NCI-H1436 (cell line): ENCODE data around the gene OR2M7.
"Not testable (repeated sequence)": the region's sequence is repeated elsewhere in the genome, so short reads cannot be mapped to it uniquely, and the experiment has no call there.

Experiments
- DNase-seq: peaks from one replicate; lab custom pipeline; 2025; lab: John Stamatoyannopoulos, UW

The OR2M7 gene

DNA sequence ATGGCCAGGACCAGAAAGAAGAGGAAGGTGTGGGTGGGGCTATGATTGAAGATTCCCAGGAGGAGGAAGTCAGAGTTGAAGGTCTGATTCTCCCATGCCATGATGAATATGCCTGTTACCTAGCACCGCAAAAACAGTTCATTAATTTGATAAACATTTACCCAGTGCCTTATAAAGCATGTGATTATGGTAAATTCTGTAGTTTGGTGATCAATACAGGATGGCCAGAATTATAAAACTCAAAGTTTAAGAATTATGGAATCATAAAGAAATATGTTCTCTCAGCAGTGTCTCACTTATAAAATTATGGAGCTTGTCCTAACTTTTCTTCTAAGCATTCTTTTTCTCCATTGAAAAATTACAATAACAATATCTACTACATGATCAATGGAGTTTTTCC is at the start of gene OR2M7:
TSS of gene OR2M7 (minus strand) at position 101 of the 400 bp plus-strand sequence. CDS start at position 101, 0 bp downstream.
- no peak for DNase-seq

GRCh38 chr1:248373761-248374160 is 49.4 kb upstream of the OR2M7 start:
- no peak for DNase-seq

GRCh38 chr1:248372394-248372793 is 48.0 kb upstream of the OR2M7 start:
- no peak for DNase-seq

DNA sequence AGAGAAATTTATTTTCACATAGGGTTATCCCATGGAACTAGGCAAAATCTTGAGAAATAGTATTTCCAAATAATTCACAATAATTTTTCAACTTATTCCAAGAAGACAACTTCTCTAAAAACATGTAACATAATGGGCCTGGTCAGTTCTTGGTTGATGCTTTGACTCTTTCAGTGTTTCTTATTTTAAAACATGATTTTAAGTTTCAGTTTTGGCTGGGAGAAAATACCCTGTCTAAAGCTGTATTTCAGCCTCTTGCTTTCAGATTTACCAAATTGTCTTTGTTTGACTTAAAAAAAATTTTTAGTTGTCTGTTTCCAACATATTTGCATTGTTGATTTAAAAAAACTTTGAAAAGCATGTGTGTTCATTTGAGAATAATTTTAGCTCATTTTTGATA is 42.2 kb upstream of the OR2M7 start:
- no peak for DNase-seq

DNA sequence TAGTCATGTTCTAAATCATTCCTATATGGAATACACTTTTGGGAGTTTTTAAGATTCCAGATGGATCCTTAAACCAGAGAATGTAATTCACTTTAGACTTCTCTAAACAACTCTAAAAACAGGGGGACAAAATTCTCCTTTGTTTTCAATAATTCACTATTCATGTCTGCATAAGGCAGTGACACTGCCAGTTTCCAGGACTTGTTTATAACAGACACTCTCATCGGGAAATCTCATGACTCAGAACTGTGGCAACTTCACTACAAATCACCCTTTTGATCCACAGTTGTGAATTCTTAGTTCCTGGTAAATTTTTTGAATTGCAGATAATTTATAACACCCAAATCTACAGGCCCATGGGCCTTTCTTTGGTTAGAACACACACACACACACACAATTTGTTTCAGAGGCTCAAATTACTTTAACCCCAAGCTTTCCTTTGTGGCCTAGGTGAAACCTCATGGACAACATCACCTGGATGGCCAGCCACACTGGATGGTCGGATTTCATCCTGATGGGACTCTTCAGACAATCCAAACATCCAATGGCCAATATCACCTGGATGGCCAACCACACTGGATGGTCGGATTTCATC is 36.9 kb upstream of the OR2M7 start, which contains the start of gene OR2T4:
TSS of gene OR2T4 (plus strand) at position 545 of the 595 bp plus-strand sequence. CDS start at position 545, 0 bp downstream.
- DNase-seq = no peak

- DNase-seq = no peak
These were observed 35.0 kb upstream of the OR2M7 start for GRCh38 chr1:248359415-248359814.

GRCh38 chr1:248348475-248348874 is 24.1 kb upstream of the OR2M7 start, which contains the start of gene OR14C36:
Gene OR14C36 (plus strand): TSS chr1:248348775. CDS start chr1:248348775, 0 bp downstream.
- no peak for DNase-seq

DNA sequence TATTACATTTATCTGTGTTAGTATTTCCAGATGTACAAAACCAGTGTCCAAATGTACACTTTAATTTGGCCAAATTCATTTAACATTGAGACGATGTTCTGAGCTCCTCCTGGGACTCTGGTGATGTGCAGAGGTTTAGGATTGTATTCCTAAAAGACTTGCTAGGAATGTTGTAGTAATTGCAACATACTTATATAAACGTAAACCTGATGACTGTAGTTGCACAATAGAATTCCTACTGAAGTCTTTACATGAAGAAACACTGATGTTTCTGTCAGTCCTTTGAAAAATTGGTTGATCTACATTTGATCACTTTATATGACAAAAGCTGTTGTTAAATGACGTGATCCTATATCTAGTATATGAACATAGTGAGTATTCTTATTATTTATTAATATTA is 19.1 kb upstream of the OR2M7 start:
- DNase-seq = no peak

DNA sequence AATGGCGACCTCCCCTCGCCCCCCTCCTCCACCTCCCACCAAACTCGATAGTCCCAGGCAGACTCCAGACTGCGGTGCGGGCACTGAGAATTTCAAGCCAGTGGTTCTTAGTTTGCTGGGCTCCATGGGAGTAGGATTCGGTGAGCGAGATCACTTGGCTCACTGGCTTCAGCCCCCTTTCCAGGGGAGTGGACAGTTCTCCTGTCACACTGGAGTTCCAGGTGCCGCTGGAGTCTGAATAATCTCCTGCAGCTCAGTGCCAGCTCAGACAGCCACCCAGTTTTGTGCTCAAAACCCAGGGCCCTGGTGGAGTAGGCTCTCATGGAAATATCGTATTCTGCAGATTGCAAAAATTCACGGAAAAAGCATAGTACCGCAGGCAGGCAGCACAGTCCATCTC is 7.6 kb downstream of the OR2M7 start:
- no peak for DNase-seq

DNA sequence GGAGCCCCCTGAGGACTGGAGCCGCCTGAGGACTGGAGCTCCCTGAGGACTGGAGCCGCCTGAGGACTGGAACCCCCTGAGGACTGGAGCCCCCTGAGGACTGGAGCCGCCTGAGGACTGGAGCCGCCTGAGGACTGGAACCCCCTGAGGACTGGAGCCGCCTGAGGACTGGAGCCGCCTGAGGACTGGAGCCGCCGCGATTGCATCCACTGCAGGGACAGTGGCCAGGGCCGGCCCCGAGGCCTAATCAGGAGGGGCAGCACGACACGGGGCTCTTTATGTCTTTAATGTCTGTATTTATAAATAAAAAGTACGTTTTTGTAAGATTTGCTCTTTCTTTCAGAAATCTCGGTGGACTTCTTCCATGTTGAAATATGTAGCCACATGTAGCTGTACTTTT is 17.6 kb downstream of the OR2M7 start:
- DNase-seq = not testable (repeated sequence)

GRCh38 chr1:248306103-248306502 is 18.3 kb downstream of the OR2M7 start:
- DNase-seq = no peak

DNA sequence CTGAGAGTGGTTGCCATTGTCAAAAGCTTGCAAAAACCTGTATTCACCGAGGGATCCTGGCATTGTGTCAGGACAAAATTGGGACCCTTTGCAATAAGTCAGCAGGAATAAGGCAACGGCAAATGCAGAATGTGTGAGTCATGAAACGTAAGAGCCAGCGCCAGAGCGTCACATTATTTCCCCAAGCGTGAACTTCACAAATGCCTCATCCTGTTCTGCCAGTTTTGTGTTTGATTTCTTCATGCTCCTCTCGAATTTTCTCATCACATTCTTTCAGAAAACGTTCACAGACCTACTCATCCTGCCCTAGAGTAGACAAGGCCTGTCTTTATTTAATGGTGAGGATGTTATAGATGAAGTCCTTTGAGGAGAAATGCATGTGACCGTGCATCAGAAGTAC is 18.7 kb downstream of the OR2M7 start:
- not testable (repeated sequence) for DNase-seq

DNA sequence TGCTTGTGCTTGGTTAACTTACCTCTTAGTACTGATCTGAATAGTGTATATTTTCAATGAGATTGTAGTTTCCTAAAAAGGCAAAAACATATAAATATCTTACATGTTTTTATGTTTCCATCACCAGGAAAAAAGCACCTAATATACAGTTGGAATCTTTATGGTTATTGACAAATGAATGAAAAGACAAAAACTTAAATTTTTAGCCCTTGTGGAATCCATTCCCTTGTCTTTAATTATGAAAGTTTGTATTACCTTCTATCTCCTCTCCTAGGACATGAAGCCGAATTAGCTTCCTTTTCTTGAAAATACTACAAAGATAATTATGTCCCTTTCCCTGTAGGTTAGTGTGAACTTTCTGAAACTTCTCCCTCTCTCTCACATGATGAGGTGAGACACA is 21.0 kb downstream of the OR2M7 start, which contains the start of gene OR2T12:
TSS of gene OR2T12 (minus strand) at position 101 of the 400 bp plus-strand sequence. CDS start 7,846 bp downstream, outside the sequence.
- no peak for DNase-seq

DNA sequence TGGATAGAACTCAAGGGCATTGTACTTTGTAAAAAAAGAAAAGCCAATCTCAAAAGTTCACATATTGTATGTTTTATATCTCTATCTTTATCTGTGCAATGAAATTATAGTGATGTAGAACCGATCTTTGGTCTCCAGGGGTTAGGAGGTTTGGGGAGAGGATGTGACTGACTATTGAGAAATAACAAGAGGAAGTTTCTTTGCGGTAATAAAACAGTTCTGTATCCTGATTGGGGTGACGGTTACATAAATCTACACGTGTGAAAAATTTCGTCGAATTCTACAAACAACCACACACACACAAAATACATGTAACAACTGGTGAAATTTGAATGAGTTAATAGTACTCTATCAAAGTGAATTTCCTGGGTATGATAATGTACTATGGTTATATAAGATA is 36.0 kb downstream of the OR2M7 start:
- DNase-seq = no peak

GRCh38 chr1:248277876-248278275 is 46.5 kb downstream of the OR2M7 start, which contains the start of gene OR2T33:
Gene OR2T33 (minus strand): TSS chr1:248277976. CDS start chr1:248273814, 4,162 bp downstream.
- DNase-seq = no peak
